GM19467 (cell line): ENCODE measurements around the gene KRTAP5-4.
"Not testable (repeated sequence)": the region's sequence is repeated elsewhere in the genome, so short reads cannot be mapped to it uniquely, and the experiment has no call there.

ENCODE experiments used
- ATAC-seq: cut with Tn5 transposase; IDR thresholded peaks from one replicate; pipeline ENCODE4 v1.9.1; 2021; ENCODE audit warnings: mild to moderate bottlenecking, moderate library complexity; ENCODE audit not compliant: unreplicated experiment

Gene KRTAP5-4

DNA sequence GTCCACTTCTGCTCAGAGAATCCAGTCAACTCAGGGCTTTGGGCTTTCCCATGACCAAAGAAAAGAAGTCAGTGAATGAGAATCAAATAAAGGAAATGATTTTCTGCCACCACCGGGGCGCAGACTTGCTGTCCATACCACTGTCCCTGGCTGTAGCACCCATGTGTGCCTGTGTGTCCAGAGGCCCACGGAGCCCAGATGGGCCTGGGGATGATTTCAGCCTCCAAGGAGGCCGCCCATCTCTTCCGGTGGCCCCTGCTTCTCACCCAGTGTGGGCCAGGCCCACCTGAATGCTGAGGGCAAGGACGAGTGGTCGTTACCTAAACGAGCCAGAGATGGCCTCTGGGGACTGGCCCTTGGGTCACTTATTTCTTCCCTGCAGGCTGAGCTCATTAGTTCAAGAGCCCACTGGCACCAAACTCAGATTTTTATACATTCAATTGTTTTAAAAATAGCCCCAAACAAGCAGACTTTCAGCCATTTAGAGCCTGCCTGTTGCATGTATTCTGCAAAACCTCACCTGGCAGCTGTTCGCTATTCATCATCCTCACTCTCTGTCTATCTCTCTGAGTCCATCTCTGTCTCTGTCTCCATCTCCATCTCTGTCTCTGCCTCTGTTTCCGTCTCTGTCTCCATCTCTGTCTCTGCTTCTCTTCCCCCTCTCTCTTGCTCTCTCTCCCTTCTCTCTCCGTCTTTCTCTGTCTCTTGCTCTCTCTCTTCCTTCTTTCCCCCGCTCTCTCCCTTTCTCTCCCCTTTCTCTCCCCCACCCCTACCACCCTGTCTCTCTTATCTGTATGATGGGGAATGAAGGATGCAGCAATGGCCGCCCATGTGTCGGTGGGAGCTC is 31.8 kb upstream of the KRTAP5-4 start:
- no peak for ATAC-seq

DNA sequence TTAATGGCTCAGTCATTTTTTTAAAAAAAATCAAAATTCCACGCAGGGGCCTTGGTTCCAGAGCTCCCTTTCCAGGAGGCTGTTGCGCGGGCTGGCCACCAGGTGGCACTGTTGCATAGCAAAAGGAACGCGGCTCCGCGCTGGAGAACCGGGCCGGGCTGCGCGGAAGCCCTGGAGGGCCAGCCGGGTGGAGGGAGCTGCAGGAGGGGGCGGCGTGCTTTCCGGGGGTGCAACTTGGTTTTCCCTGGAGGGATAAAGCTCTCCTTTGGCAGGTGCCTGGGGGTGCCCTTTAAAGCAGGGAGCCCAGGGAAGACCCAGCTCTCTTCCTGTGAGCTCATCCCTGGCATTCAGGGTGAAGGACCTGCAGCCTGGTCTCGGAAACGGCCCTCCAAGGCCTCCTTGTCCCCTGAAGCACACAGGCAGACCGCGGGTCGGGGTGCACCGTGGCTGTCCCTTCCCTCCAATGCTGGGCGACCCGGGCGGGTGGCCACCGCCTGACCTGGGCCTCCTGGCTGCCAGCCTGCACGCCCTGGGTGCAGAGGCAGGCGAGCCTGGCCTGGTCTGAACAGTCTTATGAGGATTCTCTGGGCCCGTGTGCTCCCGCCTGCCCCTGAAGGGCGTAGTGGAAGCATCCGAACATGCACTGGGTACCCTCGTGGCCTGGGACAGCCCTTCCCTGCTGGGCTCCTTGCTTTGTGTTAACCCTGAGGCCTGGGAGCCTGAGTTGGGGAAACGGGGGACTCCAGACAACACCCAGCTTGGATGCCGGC is 31.0 kb upstream of the KRTAP5-4 start:
- no peak for ATAC-seq

DNA sequence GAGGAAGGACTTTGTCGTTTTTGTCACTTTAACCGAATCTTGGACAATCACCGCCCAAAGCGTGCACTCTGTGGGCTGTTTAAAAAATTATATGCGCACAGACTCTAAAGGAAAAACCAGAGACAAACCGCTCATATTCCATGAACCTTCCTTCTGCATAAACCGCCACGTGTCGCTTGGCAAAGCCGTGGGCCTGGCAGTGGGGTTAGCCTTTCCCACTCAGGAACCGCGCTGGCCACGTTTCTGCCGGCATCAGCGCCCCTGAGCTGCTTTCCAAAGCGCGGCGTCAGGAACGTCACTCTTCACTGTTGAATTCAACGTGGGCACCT is 30.5 kb upstream of the KRTAP5-4 start:
- no peak for ATAC-seq

DNA sequence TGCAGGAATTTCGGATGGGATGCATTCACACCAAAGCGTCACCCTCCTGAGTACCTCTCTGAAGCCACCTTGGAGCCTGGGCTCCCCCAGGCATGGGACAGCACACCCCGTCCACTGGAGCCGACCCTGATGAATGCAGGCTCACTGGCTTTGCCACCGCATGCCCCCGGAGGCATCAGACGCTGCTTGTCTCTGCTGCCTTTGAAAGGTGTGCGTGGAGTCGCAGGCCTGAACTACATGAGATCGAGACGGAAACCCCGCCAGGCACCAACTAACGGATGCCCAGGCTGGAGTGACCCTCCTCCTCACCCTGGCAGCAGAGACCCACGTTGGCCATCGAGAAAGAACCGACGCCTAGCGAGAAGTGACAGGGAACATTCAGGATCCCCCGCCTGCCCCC is 30.1 kb upstream of the KRTAP5-4 start:
- ATAC-seq: no peak

DNA sequence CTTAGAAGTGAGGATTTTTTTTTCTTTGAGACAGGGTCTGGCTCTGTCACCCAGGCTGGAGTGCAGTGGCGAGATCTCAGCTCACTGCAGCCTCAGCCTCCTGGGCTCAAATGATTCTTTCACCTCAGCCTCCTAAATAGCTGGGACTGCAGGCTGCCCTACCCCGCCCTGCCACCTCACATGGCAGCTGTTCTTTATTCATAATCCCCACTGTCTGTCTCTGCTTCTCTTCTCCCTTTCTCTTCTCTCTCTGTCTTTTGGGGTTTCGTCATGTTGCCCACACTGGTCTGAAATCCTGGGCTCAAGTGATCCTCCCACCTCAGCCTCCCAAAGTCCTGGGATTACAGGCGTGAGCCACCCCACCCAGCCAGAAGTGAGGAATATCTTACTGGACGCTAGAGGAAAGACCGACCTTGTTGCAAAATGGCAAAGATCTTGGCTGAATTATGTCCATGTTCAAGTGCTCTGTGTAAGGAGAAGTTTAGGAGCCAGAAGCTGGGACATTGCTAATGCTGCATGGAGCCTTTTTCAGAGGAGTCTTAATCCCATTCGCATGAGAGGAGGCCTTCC is 29.6 kb upstream of the KRTAP5-4 start:
- no peak for ATAC-seq

DNA sequence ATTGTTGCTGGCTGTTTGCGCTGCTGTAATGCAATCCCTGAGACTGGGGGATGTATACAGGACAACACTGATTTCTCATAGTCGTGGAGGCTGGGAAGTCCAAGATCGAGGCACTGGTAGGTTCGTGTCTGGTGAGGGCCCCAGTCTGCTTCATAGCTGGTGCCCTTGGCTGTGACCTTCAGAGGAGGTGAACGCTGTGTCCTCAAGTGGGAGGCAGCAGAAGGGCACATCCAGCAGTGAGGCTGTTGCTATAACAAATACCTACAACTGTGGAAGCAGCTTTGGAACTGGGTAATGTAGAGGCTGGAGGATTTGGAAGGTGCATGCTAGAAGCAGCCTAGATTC is 29.0 kb upstream of the KRTAP5-4 start:
- ATAC-seq: no peak

DNA sequence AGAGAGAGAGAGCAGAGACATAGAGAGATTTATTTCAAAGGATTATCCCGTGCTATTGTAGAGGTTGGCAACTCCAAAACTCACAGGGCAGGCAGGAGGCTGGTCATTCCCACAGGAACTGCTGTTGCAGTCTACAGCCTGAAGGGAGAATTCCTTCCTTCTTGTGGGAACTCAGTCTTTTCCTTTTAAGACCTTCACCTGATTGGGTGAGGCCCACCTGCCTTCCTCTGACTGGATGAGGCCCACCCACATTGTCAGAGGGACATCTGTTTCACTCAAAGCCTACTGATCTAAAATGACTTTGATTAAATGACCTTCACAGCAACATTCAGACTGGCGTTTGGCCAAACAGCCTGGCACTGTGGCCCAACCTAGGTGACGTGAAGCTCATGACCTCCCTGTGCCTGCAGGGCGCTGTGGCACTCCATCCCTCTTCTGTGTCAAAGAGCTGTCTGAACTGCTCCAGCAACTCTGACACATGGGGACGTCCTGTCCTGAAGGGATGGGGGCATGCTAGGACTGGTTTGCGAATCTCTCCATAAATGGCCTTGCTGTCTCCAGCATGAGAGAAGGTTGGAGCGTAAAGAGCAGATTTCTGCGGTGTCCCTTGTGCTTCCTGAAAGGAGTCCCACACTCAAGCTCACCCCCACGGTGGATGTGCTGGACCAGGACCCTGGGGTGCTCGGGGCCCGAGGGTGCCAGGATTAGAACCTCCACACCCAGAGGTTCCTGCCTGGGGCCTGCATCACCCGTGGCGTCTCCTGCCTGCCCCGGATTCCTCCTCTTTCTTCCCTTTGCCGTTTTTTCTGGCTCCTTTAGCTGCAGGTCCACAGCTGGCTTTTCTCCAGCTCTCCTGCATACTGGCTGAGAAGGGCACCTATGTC is 28.3 kb upstream of the KRTAP5-4 start:
- no peak for ATAC-seq

DNA sequence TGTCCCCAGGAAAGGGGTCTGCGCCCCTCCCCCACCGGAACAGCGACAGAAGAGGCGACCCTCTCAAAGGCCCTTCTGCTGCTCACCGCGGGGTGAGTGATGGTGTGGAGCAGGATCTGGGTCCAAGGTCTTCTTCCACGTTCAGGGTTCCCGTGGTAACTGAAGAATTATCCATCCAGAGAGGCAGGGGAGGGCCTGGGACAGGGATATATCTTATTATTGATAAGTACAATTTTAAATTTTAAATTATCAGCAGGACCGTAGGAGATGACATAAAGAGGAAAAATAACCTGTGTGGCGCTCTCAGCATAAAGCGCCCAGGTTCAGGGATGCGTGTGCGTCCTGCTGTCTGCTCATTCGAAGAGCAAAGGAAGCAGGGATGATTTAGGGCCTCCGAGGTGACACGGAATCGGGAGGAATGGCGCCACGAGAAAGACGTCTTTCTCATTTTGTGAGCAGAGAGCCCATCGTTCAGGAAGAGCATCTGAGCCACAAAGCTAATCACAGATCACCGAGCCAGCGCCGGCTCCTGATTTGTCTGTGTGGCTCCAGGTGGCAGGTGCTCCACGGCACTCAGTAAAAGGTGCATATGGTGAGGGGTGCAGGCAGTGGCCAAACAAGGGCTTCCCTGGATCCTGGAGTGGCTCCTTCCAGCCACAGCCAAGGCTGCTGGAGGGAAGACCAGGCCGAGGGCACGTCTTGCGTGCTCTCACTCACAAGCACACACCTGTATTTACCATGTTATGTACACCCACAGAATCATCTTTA is 26.9 kb upstream of the KRTAP5-4 start:
- ATAC-seq: no peak

DNA sequence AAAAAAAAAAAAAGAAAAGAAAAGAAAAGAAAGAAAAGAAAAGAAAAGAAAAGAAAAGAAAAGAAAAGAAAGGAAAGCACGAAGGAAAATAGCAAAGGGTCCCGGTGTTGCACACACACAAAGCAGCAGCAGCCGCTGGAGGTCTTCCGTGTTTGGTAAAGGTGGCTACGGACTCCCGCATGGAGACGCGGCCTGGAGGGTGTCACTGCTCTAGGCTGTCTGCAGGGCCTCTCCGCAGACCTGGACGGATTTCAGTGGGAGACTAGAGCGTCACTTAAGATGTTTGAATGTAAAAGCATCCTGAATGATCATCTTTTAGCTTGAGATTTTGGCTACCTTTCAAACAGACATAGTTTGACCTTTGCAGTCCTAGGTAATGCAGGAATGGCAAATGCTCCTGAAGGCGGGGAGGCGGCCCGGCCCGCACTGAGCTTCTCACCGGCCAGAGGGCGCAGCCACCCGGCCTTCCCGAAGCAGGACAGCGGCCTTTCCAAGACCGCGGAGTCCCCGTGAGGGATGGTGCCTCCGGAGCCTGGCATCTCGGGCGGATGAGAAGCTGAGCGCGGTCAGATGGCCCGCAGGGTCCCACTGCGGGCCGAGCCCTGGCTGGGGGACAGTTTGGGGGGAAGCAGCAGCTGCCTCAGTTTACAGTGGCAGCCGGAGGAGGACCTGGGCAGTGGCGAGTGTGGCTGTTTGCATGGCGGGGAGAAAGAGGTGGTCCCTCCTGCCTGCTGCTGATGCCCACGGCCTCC is 26.1 kb upstream of the KRTAP5-4 start:
- ATAC-seq: no peak

DNA sequence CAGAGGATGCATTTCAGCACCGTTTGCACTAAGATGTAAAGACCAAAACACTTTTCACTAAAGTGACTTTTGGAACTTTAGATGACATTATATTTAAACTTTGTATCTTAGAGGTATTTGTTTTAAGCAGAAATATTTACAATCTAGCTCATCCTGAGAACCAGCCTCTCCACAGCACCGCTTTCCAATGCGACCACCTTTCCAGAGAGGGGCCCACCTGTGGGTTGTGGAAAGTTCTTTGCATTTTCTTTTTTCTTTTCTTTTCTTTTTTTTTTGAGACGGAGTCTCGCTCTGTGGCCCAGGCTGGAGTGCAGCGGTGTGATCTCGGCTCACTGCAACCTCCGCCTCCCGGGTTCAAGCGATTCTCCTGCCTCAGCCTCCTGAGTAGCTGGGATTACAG is 24.6 kb upstream of the KRTAP5-4 start:
- ATAC-seq: not testable (repeated sequence)

DNA sequence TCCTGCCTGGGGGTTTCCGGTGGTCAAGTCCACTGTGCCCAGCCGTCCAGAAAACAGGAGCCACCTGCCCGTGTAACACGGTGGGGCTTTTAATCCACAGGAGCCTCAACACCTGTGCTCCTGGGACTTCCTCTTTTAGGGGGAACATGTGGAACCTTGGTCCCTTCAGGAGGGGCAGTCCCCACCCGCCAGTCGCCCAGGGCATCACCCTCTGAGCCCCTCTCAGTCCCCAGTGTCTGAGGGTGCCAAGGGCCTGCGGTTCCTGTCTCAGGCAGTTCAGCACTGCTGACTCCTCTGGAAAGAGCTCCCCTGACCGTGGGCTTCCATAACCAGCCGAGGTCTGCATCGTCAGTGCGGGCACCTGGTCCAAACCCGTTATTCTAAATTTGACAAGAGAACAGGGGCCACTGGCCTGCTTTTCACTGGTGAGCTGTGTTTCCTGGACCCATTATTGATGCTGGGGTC is 23.5 kb upstream of the KRTAP5-4 start:
- ATAC-seq: no peak

DNA sequence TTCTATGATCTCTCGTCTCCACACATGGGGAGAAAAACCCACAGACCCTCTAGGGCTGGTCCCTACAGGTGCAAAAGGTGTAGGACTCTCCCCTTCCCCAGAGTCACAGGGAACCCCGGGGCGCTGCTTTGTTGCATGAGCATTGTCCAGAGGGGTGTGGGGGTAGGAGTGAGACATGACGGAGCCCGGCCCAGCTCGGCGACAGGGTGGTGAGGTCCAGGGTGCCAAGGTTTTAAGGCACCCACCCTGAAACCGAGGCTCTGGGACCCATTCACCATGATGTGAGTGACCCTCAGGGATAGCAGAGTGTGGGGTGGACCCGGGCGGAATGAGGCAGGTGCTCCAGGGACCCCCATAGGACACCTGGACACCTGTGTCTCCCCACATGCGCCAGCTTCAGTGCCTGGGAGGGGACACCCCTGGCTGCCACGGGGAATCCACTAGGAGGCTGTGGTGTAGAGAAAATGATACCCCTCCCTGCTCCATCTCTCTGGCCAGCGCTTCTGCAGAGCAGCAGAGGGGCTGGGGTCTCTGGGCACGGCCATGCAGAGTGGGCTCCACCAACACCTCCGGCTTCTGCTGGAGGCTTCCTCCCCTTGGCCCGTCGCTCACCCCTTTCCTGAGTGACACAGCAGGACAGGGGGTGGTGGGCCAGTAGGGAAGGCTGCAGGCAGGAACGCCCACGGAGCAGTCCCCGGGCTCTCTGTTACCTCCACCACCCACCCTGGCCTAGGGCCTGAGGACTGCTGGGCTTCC is 22.8 kb upstream of the KRTAP5-4 start:
- no peak for ATAC-seq

DNA sequence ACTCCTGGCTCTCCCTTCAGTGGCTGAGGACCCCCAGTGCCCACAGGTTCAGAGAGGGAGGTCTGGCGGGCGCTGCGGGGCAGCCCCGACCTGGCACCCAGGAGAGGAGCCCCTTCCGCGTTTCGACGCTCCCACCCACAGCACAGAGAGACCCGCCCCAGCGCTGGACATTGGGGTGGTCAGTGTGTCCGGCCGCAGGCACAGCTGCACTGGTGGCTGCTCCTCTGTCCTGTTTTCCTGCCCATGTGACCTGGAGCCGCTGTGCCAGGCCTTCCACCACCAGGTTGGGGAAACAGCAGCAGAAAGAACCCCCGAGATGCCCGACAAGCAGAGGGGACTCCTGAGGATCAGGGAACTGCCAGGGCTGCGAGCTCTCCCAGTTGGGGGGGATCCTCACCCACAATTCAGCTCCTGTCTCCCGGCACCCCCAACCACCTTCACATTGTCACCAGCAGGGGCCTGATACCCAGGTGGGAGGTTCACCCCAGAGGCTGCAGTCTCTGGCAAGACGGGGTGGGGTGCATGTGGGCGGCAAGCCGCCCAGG is 21.3 kb upstream of the KRTAP5-4 start:
- no peak for ATAC-seq

DNA sequence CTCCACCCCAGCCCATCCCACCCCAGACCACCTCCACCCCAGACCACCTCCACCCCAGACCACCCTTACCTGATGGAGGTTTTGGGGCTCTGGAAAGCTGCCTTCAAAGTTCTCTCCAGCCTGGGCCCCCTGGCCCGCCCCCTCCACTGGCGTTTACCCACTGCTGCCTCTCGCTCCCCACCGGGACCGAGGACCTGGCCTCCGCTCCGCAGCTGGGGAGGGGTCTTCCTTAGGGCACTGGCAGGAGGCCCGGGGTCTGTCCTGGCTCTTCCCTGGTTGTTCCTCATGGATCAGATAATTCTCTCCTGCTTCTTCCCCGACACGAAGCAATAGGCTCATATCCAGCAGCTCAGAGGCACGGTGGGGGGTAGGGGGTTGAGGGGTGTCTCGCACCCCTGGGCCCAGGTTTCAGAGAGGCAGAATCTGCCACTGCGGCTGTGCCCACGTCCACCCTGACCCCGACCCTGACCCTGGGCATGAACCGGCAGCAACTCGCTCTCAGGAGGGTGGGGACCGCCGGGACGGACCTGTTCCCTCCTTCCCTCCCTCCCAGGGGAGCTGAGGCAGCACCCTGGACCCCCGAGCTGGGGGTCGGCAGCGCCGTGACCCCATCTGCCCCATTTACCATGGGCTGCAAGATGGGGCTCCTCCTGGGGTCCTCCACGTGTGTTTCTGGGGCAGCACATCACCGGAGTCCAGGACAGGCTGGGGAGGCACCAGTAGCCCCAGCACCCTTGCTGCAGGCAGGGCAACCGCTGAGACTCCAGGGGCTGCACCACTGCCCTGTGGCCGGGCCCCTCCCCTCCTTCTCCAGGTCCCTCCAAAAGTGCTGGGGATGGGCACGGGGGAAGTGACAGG is 20.6 kb upstream of the KRTAP5-4 start:
- no peak for ATAC-seq

DNA sequence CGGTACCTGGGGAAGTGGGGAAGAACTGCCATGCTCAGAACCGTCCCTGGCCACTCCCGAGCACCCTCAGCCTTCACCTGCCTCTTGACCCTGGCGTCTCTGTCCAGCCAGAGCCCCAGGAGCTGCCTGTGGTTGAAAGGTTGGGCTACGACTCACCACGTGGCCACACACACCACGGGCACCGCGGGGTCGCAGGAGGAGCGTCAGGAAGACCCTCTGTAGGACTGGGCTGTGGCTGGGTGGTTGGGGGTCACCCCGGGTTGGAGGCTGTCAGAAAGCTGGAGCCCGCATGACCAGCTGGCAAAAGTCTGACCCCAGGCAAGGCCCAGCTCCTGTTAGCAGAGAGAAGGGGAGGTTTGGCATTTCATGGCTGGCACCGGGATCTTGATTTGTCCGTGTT is 19.2 kb upstream of the KRTAP5-4 start:
- no peak for ATAC-seq

DNA sequence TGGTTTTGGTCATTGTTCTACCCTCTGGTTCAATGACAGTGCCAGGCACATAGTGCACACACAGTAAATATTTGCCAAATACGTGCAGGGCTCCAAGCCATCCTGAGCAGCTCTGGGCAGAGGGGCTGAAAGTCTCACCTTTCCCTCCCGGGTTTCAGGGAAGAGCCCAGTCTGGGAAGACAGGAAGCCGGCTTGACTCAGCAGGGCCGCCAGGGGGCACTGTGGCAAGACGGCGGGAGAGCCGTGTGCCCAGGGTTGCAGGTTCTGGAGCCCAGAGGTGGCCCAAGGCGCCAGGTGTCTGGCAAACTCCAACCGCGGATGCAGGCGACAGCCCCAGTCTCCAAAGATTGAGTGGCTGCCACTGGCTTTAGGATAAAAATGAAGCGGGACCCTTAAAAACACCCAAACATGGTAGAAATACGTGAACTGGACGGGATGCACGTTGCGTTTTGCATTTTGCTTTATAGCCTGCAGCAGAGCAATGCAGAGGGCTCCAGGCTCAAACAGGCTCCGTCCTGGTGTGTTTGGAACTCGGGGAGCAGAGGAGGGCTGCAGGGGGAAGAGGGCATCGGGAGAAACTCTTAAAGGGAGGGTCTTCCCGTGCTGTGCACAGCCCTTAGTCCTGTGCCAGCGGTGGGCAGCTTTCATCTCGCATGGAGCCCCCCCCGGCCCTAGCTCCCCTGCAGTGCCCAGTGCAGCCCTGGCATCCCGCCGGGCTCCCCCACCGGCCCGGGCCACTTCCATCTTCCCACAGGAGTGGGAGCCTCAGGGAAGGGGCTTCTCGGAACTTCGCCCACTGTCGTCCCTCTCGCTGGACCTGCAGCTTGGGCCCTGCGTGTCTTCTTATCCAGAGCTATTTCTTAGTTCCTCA is 18.4 kb upstream of the KRTAP5-4 start:
- no peak for ATAC-seq

DNA sequence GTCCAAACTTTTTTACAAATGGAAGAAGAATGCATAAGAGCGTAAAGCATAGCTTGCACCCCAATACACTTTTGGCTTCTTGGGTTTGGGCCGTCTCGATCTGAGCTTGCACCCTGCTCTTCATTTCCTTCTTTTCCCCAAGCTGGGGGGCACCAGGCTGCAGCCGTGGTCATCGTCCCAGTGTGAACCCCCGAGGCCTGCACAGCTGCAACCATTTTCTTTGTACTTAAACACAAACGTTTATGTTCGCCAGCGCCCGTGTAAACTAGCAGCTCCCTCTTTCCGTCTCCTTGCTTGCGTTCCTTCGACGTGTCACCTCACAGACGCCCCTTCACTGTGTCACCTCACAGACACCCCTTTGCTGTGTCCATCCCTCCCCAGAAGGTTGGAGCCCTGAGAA is 17.7 kb upstream of the KRTAP5-4 start:
- ATAC-seq: no peak
